ENCODE data around the gene ZNF284.

DNA sequence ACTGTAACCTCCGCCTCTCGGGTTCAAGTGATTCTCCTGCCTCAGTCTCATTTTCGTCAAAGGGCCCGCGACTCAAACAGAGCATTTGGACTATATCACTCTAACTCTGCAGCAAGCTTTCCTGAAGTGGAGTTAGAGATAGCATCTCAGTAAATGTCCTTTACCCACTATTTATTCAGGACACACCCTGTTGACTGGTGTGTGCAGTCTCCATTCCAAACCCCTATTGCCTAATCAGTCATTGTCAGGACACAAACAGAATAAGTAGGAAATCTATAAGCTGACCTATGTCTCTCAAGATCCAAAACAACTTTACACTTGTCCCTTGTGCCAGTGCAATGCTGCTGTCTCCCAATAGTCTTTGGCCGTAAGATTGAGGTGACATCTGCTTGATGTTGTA, 45.3 kb upstream of the ZNF284 start:
- TF ChIP-seq, protein P1, sequence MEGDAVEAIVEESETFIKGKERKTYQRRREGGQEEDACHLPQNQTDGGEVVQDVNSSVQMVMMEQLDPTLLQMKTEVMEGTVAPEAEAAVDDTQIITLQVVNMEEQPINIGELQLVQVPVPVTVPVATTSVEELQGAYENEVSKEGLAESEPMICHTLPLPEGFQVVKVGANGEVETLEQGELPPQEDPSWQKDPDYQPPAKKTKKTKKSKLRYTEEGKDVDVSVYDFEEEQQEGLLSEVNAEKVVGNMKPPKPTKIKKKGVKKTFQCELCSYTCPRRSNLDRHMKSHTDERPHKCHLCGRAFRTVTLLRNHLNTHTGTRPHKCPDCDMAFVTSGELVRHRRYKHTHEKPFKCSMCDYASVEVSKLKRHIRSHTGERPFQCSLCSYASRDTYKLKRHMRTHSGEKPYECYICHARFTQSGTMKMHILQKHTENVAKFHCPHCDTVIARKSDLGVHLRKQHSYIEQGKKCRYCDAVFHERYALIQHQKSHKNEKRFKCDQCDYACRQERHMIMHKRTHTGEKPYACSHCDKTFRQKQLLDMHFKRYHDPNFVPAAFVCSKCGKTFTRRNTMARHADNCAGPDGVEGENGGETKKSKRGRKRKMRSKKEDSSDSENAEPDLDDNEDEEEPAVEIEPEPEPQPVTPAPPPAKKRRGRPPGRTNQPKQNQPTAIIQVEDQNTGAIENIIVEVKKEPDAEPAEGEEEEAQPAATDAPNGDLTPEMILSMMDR (conservative IDR thresholded peaks at IDR 0.05 in 1 of 2, IDR thresholded peaks at IDR 0.05 in 1 of 2; ENCODE audit: extremely low read depth in 1 of 2, insufficient read depth in 1 of 2, low read depth in 1 of 2, low read length in 2 of 2), result no peak
- no peak for TF ChIP-seq EZH2 (IDR thresholded peaks at IDR 0.05; ENCODE audit: borderline replicate concordance, low read length)
